ENCODE measurements around the gene SPESP1. TPM values are rescaled to one million over a fixed set of nuclear protein-coding genes. Genes with fewer than 3 reads are reported as not detected.

The SPESP1 gene
- total and polyA plus RNA-seq, 9 donors: 1.5 to 12.1 (median 3.1) TPM

- Histone ChIP-seq H3K36me3 (no peaks in the 10 kb centered on the region), H3K4me3 (no peak overlapping the region), H3K9me3 (no peaks in the 10 kb centered on the region), H3K27ac (no peak overlapping the region), H3K27me3 (no peaks in the 10 kb centered on the region), H3K4me1 (ENCODE audit: insufficient read depth) (peaks cover 8% of the 10 kb centered on the region)
- intact Hi-C loops (cut with DNase I): no loop called here
- no peak for TF ChIP-seq POLR2A (IDR thresholded peaks at IDR 0.05)
- TF ChIP-seq EP300 (IDR thresholded peaks at IDR 0.05): no peak
- no peak for TF ChIP-seq CTCF (IDR thresholded peaks at IDR 0.05)
- 93 to 98% (median 97%) methylated on average over 6 of the region's 6 CpGs for WGBS, 3 donors
- no peak for DNase-seq
Observed at GRCh38 chr15:68987120-68987519, 56.8 kb downstream of the SPESP1 start.

- no peak for DNase-seq
- TF ChIP-seq CTCF (IDR thresholded peaks at IDR 0.05) (no peak), POLR2A (IDR thresholded peaks at IDR 0.05) (no peak), EP300 (IDR thresholded peaks at IDR 0.05) (no peak)
- Histone ChIP-seq H3K27ac (no peak overlapping the region), H3K4me1 (ENCODE audit: insufficient read depth) (peaks cover 8% of the 10 kb centered on the region), H3K36me3 (no peaks in the 10 kb centered on the region), H3K9me3 (no peaks in the 10 kb centered on the region), H3K27me3 (no peaks in the 10 kb centered on the region), H3K4me3 (no peak overlapping the region)
- 52 to 96% (median 64%) methylated on average over 1 of the region's 1 CpG for WGBS, 3 donors
- intact Hi-C loops (cut with DNase I): no loop called here
Observed at GRCh38 chr15:68987676-68988075, 57.4 kb downstream of the SPESP1 start.

GRCh38 chr15:68989541-68990230 lies 59.4 kb downstream of the SPESP1 start:
- Histone ChIP-seq H3K9me3 (no peaks in the 10 kb centered on the region), H3K27ac (no peak overlapping the region), H3K27me3 (no peaks in the 10 kb centered on the region), H3K4me3 (no peak overlapping the region), H3K4me1 (ENCODE audit: insufficient read depth) (no peaks in the 10 kb centered on the region), H3K36me3 (no peaks in the 10 kb centered on the region)
- TF ChIP-seq POLR2A (IDR thresholded peaks at IDR 0.05) (no peak), EP300 (IDR thresholded peaks at IDR 0.05) (no peak), CTCF (IDR thresholded peaks at IDR 0.05) (no peak)
- intact Hi-C loops (cut with DNase I): no loop called here
- WGBS, 3 donors: 89 to 98% (median 93%) methylated on average over 2 of the region's 2 CpGs
- DNase-seq: no peak

GRCh38 chr15:68990231-68990991 lies 60.1 kb downstream of the SPESP1 start:
- Histone ChIP-seq H3K27me3 (no peaks in the 10 kb centered on the region), H3K9me3 (no peaks in the 10 kb centered on the region), H3K36me3 (no peaks in the 10 kb centered on the region), H3K27ac (no peak overlapping the region), H3K4me3 (no peak overlapping the region), H3K4me1 (ENCODE audit: insufficient read depth) (no peaks in the 10 kb centered on the region)
- intact Hi-C loops (cut with DNase I): no loop called here
- WGBS, 3 donors: 91 to 95% (median 94%) methylated on average over 7 of the region's 7 CpGs
- no peak for DNase-seq
- TF ChIP-seq CTCF (IDR thresholded peaks at IDR 0.05) (no peak), POLR2A (IDR thresholded peaks at IDR 0.05) (no peak), EP300 (IDR thresholded peaks at IDR 0.05) (no peak)

Data from ovary (tissue), 9 donors.